ENCODE data around the gene KATNBL1.
A peak's percentile ranks its signal among the peaks of the same experiment; 100 is the strongest.

Gene KATNBL1

DNA sequence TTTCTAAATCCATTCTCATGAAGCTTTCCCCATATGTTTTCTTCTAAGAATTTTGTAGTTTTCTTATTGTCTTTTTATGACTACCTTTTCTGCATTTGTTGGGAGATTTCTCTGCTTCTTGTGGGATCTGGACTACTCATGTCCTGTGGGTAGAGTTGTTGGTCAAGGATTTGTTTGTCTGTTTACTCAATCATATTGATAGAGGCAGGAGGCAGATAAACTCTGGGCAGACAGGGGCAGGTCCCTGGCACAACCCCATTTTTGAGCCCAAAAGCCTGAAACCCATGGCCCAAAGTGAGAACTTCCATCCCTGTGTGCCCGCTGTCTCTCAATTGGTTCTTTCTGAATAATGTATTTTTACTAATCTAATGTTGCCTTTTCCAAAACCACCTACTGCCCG, 95.7 kb downstream of the KATNBL1 start:
- no peak for DNase-seq

DNA sequence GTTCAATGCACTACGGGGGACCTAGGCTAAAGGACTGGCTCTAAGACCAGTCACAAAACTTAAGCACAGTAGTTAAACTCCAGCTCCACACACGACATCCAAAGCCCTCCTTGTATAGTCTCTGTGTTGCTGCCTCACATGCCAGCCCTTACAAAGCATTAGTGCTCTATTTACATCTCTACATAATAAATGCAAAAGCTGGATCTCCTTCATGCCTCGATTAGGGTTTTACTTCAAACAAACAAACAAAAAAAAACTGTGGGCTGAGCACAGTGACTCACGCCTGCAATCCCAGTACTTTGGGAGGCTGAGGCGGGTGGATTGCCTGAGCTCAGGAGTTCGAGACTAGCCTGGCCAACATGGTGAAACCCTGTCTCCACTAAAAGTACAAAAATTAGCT, 98.4 kb downstream of the KATNBL1 start:
- DNase-seq, result no peak

DNA sequence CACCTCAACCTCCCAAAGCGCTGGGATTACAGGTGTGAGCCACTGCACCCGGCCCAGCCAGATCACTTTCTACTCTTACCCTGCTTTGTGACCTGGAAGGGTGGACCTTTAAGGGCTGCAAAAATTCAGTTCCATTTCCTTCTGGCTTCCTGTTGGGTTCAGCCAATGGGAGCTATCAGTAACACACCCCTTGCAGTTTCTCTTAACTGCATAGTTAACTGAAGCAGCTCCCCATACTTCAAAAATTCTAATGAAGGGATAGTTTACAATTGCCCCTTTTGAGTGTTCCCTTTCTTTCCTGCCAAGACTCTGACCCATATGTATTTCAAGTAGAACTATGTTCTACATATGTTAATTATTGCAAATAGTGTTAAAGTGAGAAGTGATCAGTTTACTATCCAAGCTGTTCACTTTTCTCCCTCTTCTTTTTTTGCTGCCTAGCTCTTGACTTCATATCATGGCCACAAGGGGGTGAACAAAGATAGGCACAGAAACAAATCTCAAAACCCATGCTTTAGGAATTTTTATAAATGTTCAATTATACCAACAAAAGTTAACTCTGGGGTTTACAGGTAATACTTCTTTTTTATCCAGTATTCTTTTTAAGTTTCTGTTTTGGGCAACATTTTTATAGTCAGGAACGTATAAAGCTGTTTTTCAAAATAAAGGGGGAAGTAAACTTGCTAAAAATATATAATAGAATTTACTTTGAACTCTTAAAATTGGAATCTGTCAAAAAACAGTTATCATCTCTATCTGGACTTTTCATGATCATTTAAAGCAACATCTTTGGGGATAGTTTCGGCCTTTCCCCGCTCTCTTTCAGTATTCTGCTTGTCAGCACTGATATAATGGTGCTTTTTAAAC, 99.9 kb downstream of the KATNBL1 start:
- DNase-seq, result peak; percentile 44

DNA sequence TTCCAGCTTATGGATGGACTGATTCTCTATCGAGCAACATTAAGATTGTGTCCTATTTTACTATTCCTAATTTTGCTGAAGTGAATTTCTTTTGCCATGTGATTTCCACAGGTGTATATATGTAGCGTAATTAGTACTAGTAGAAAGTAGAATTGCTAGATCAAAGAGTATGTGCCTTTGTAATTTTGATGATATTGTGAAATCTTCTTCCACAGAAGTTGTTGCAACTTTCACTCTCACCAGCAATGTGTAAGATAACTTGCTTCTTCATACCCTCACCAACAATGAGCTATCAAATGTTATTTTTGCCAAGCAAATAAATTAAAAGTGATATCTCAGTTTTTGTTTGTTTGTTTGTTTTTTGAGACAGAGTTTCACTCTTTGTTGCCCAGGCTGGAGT, 102.6 kb downstream of the KATNBL1 start:
- DNase-seq, result no peak

DNA sequence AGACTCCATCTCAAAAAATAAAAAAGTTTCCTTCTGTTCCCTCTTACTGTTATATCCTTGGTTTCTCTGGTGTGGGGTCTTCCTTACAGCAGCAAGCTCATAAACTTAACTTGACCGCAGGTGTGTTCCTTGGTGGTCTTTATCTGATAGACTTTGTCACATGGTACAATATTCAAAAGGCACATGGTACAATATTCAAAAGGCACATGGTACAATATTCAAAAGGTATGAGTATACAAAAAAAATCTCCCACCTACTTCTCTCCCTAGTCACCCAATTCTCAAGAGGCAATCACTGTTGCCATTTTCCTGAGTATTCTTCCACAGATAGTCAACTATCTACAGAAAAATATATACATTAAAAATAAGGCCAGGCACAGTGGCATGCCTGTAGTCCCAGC, 103.5 kb downstream of the KATNBL1 start:
- DNase-seq, result no peak

DNA sequence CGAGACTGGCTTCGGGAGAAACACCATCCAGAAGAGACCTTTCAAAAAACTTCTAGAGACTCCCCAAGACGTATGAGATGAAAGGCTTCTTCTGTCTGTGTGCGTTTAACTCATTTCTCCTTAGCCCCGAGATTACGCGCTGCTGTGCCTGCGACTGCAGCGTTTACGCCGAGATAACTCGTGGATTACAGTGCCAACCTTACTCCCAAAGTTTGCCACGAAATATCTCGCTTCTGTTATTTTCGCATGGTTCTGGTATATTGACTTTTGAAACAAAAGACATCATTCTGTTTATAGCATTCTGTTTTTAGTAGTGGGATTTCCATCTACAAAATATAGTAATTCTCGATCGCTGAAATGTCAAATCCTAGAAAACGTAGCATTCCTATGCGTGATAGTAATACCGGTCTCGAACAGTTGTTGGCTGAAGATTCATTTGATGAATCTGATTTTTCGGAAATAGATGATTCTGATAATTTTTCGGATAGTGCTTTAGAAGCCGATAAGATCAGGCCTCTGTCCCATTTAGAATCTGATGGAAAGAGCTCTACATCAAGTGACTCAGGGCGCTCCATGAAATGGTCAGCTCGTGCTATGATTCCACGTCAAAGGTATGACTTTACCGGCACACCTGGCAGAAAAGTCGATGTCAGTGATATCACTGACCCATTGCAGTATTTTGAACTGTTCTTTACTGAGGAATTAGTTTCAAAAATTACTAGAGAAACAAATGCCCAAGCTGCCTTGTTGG, 107.5 kb downstream of the KATNBL1 start:
- DNase-seq, result no peak

DNA sequence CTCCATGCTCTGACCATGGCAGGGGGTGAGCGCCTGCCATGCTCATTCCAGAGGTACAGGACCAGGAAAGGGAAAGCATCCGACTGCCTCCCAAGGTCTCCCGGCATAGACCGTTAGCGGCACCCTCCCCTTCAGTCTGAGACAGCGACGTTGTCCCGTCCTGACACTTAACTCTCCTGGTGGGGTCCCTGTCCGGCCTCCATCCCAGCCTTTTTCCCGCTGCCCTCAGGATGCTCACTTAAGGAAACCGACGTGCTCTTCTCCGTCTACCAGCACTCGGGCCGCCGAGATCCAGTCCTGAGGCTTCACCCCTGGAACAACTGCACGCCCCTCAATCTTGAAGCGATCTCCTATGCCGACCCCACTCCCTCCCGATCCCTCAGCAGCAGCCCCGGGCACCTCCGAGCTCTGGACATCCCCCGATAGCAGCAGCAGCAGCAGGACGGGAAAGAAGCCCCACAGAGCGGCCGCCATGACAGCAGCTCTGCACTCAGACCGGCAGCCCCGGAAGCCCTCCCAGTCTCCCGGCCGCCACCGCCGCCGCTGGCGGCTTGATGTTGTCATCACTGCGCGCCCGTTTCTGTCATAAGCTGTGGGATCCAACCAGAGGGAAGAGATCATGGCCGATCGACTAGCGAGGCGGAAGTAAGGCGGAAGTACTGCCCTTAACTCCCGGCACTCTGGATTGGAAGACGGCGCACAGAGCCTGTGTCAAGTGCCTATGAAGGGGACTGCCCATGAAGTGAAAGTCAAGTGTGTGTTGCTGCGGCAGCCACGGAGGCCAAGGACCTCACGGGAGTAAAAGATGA, 108.3 kb downstream of the KATNBL1 start, which contains the start of the genes EMC7 and PGBD4:
TSS of gene EMC7 (minus strand) at position 497 of the 809 bp plus-strand sequence. CDS start at position 474, 23 bp downstream.
TSS of gene PGBD4 (plus strand) at position 718 of the 809 bp plus-strand sequence. CDS start 449 bp downstream, outside the sequence.
- peak; percentile 100 for DNase-seq

DNA sequence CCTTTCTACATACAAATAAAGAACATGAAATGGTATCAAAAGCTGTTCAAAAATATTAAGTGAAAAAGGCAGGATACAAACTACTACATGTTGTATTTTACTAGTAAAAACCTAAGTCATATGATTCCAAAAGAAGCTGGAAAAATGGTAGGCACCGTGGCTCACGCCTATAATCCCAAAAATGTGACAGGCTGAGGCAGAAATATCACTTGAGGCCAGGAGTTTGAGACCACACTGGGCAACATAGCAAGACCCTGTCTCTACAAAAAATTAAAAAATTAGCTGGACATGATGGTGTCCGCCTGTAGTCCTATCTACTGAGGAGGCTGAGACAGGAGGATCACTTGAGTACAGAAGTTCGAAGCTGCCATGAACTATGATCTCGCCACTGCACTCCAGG, 110.0 kb downstream of the KATNBL1 start:
- no peak for DNase-seq
